Stimulated activated effector memory CD8-positive, alpha-beta T cell treated with anti-CD3 and anti-CD28 coated beads, Interleukin-12 subunit alpha, Interleukin-12 subunit beta, amount 100 ng/mL, for 72 hours (primary cell): ENCODE data around the gene FOXK1.

Experiments used
- ATAC-seq: fragments of 150-1000 bp; cut with Tn5 transposase; 2 replicates; pipeline ENCODE4 v1.10.0; 2021
- DNase-seq, 2 donors: peaks; one replicate each; pipeline ENCODE4 v3.0.0; 2021 to 2022; ENCODE audit warnings: low spot score in 2 of 2
- H3K27ac Mint-ChIP-seq: one replicate; pipeline ENCODE4 v1.8.0; 2022; ENCODE audit warnings: mild to moderate bottlenecking, mixed read lengths
- H3K36me3 Mint-ChIP-seq: one replicate; pipeline ENCODE4 v1.8.0; 2022; ENCODE audit warnings: mild to moderate bottlenecking, mixed read lengths
- H3K4me1 Mint-ChIP-seq: one replicate; pipeline ENCODE4 v1.8.0; 2022; ENCODE audit warnings: mixed read lengths
- H3K4me3 Mint-ChIP-seq: one replicate; pipeline ENCODE4 v1.8.0; 2022; ENCODE audit warnings: mild to moderate bottlenecking, mixed read lengths
- H3K9me3 Mint-ChIP-seq: one replicate; pipeline ENCODE4 v1.8.0; 2022; ENCODE audit warnings: mixed read lengths

FOXK1 gene

DNA sequence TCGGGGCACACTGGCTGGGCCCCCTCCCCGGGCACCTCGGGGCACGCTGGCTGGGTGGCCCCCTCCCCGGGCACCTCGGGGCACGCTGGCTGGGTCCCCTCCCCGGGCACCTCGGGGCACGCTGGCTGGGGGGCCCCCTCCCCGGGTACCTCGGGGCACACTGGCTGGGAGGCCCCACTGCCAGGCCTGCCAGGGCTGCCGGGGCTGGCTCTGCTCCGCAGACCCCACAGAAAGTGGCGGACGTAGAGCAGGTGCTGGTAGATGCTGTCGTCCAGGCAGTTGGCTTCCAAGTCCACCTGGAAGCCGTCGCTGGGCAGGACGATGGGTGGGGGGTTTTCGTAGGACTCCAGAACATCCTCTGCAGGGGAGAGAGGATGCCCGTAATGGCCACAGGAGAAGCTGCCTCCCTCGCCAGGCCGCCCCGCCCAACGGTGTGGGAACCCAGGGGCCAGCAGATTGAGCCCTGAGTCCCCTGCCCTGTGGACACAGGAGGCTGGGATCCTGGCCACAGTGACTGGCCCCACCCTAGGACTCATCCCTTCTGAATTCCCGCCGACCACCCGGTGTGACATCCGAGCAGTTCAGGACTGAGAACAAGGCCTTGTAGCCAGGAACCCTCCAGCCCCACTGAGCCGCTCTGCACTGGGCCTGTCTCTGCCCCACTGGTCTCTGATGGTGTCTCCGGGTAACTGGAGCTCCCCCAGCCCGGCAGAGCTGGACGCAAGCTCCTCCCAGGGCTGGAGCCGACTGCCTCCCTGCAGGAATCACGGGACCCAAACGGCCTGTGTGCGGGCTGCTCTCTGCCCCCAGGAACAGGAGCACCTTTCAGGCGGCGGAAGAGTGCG is 121.5 kb downstream of the FOXK1 start:
- Mint-ChIP-seq H3K4me3 (no peak overlapping the region), H3K36me3 (no peaks in the 10 kb centered on the region), H3K27ac (no peak overlapping the region), H3K9me3 (no peaks in the 10 kb centered on the region), H3K4me1 (peaks cover 6% of the 10 kb centered on the region)
- DNase-seq (no peak), ATAC-seq (no peak)

DNA sequence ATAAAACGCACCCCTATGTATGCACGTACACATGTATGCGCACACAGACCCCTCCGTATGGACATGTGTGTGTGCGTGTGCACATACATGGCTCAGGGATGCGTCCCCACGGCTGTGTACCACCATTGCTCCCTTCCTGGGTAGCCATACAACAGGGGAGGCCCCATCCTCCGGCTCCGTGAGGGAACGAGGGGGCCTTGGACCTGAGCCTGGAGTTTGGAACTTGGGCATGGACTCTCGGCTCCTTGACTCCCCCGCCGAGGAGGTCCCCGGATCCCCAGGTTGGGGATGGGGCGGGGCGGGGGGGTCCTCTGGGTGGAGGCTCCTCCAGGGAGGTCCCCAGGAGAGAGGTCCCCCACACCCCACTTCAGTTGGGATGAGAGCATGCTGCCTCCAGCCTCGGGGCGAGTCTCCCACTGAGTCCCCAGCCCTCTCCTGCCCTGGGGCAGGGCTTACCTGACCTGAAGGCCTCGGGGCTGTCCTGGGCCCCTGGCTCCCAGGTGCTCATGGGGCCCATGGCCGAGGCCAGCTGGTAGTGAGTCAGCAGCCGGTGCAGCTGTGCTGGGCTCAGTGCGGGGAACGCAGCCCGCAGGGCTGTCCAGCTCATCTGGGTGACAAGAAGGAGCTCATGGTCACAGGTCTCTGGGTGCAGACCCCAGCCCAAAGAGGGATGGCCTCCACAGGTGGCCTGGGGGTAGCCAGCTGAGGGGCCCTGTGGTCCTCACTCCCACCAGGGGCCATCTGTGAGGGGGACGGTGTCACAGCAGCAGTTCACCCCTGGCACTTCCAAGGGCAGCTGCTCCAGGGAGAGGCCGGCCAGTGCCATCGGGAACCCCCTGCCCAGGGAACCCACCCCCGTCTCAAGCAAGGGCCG is 123.3 kb downstream of the FOXK1 start:
- Mint-ChIP-seq H3K9me3 (no peaks in the 10 kb centered on the region), H3K27ac (no peak overlapping the region), H3K4me3 (no peak overlapping the region), H3K36me3 (no peaks in the 10 kb centered on the region), H3K4me1 (peaks cover 13% of the 10 kb centered on the region)
- DNase-seq = no peak
- no peak for ATAC-seq

DNA sequence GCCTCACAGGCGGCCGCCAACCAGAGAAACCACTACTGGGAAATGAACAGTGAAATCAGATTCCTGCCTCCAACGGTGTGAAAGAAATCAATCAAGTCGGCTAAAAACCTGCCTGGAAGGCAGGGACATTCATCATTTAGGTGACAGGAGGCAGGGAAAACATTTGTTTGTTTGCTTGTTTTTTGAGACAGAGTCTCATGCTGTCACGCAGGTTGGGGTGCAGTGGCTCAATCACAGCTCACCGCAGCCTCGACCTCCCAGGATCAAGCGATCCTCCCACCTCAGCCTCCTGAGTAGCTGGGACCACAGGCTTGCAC is 123.8 kb downstream of the FOXK1 start:
- DNase-seq = no peak
- no peaks in the 10 kb centered on the region for H3K9me3 Mint-ChIP-seq
- no peak overlapping the region for H3K27ac Mint-ChIP-seq
- no peak overlapping the region for H3K4me3 Mint-ChIP-seq
- no peak for ATAC-seq
- H3K36me3 Mint-ChIP-seq = no peaks in the 10 kb centered on the region
- peaks cover 13% of the 10 kb centered on the region for H3K4me1 Mint-ChIP-seq

DNA sequence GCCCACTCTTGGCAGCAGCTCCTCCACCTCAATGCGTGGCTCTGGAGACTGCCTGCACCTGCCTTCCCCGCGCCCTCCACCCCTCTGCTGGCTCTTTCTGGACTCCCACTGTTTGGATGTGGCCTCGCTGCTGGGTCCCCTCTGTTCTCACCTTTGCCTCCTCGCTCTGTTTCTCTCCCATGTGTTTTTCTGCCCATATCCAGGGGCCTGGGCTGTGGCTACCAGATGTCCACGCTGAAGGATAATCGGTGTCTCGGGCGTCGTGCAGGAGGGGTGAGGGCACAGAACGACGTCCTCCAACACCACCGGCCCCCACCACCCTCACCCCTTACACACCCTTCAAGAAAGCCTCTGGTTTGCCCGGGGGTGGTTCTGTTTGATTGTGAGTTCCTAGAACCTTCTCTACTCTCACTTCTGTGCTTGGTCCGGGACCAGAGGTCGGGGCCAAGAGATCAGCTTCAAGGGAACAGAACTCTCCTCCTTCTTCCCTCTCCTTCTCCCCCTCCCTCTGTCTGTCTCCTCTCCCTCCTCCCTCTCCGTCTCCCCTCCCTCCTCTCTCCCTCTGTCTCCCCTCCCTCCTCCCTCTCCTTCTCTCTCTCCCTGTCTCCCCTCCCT is 125.0 kb downstream of the FOXK1 start:
- Mint-ChIP-seq H3K36me3 (no peaks in the 10 kb centered on the region), H3K4me3 (no peak overlapping the region), H3K4me1 (peaks cover 13% of the 10 kb centered on the region), H3K9me3 (no peaks in the 10 kb centered on the region), H3K27ac (peak overlapping the region; percentile 34)
- ATAC-seq (peak; percentile 24), DNase-seq (no peak)

DNA sequence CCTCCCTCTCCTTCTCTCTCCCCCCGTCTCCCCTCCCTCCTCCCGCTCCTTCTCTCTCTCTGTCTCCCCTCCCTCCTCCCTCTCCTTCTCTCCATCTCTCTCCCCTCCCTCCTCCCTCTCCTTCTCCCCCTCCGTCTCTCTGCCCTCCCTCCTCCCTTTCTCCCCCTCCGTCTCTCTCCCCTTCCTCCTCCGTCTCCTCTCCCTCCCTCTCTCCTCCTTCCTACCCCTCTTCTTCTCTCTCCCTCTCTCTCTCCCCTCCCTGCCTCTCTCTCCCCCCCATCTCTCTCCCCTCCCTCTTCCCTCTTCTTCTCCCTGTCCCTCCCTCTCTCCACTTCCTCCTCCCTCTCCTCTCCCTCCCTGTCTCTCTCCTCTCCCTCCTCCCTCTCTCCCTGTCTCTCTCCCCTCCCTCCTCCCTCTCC is 125.5 kb downstream of the FOXK1 start:
- H3K27ac Mint-ChIP-seq = no peak overlapping the region
- H3K4me3 Mint-ChIP-seq = no peak overlapping the region
- peaks cover 13% of the 10 kb centered on the region for H3K4me1 Mint-ChIP-seq
- ATAC-seq (no peak), DNase-seq (no peak)
- no peaks in the 10 kb centered on the region for H3K9me3 Mint-ChIP-seq
- H3K36me3 Mint-ChIP-seq = no peaks in the 10 kb centered on the region

DNA sequence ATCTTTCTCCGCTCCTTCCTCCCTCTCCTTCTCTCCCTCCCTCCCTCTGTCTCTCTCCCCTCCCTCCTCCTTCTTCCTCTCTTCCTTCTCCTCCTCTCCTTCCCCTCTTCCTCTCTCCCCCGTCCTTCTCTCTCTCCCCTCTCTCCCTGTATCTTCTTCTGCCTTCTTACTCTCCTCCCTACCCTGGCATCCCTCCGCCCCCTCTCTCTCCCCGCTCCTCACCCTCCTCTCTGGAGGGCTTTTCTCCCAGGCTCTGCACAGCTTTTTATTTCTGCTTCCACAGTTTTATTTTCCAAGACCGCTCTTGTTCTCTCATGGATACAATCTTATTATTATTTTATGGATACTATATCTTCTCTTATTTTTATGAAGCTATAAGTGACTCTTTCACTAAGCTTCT is 125.9 kb downstream of the FOXK1 start:
- DNase-seq = no peak
- Mint-ChIP-seq H3K27ac (no peak overlapping the region), H3K4me3 (no peak overlapping the region), H3K9me3 (peaks cover 3% of the 10 kb centered on the region), H3K4me1 (peaks cover 13% of the 10 kb centered on the region), H3K36me3 (peaks cover 1% of the 10 kb centered on the region)
- no peak for ATAC-seq

DNA sequence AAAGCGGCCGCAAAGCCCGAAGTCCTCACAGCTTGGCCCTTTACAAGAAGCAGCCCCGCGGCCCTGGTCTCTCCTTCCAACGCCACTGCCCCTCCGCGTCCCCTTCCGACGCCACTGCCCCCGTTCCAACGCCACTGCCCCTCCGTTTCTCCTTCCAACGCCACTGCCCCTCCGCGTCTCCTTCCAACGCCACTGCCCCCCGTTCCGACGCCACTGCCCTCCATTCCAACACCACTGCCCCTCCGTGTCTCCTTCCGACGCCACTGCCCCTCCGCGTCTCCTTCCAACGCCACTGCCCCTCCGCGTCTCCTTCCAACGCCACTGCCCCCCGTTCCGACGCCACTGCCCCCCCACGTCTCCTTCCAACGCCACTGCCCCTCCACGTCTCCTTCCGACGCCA is 126.5 kb downstream of the FOXK1 start:
- peaks cover 5% of the 10 kb centered on the region for H3K36me3 Mint-ChIP-seq
- DNase-seq = no peak
- no peak for ATAC-seq
- peaks cover 4% of the 10 kb centered on the region for H3K9me3 Mint-ChIP-seq
- H3K27ac Mint-ChIP-seq = no peak overlapping the region
- H3K4me3 Mint-ChIP-seq = no peak overlapping the region
- peaks cover 13% of the 10 kb centered on the region for H3K4me1 Mint-ChIP-seq

DNA sequence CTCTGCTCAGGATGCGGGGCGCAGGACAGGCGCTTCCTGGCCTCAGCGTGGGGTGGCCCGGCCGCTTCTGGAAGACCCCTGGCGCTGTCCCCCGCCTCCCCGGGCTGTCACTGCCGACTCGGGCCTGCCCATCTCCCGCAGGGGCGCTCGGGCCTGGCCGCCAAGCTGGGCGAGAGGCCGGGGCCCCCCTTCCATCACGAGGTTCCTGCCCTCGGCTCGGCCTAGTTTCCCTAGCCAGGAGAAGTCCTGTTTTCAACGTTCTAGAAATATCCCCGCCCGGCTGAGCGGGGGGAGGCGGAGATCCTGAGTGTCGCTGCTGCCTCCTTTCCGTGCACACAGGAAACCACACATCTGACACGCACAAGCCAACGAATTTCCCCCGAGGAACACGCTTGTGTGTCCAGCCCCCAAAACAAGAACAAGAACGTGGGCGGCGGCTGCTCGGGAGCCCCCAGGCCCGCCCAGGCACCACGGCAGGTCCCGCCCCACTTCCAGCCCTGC is 127.0 kb downstream of the FOXK1 start:
- Mint-ChIP-seq H3K27ac (no peak overlapping the region), H3K36me3 (peaks cover 5% of the 10 kb centered on the region), H3K4me1 (peaks cover 13% of the 10 kb centered on the region), H3K9me3 (peaks cover 4% of the 10 kb centered on the region), H3K4me3 (peak overlapping the region; percentile 59)
- ATAC-seq (peak; percentile 48), DNase-seq (no peak)

DNA sequence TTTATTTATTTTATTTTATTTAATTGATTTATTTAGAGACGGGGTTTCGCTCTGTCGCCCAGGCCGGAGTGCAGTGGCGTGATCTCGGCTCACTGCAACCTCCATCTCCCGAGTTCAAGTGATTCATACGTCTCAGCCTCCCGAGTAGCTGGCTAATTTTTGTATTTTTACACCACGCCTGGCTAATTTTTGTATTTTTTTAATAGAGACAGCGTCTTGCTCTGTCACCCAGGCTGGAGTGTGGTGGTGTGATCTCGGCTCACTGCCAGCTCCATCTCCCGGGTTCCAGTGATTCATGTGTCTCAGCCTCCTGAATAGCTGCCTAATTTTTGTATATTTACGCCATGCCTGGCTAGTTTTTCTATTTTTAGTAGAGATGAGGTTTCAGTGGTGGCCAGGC is 127.6 kb downstream of the FOXK1 start:
- peaks cover 13% of the 10 kb centered on the region for H3K4me1 Mint-ChIP-seq
- ATAC-seq (no peak), DNase-seq (no peak)
- H3K4me3 Mint-ChIP-seq = peak overlapping the region; percentile 59
- peaks cover 4% of the 10 kb centered on the region for H3K9me3 Mint-ChIP-seq
- peaks cover 5% of the 10 kb centered on the region for H3K36me3 Mint-ChIP-seq
- no peak overlapping the region for H3K27ac Mint-ChIP-seq

DNA sequence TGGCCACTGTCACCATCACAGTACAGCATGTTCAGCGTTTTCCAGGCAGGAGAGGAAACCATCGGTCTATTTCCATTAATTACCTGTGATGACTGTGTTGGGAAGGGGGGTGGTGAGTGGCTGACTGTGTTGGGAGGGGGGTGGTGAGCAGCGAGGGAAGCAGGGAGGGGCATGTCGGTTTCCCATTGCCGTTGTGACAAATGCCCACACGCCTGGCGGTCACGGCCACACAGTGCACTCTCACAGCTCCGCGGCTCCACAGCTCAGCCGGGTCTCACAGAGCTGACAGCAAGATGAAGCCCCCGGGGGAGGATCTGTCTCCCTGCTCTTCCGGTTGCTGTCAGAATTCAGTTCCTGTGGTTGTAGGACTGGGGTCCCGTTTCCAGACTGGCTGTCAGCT is 132.3 kb downstream of the FOXK1 start:
- no peak for DNase-seq
- Mint-ChIP-seq H3K27ac (no peak overlapping the region), H3K4me3 (no peak overlapping the region), H3K4me1 (peaks cover 3% of the 10 kb centered on the region), H3K36me3 (peaks cover 5% of the 10 kb centered on the region), H3K9me3 (peaks cover 4% of the 10 kb centered on the region)
- peak; percentile 44 for ATAC-seq

DNA sequence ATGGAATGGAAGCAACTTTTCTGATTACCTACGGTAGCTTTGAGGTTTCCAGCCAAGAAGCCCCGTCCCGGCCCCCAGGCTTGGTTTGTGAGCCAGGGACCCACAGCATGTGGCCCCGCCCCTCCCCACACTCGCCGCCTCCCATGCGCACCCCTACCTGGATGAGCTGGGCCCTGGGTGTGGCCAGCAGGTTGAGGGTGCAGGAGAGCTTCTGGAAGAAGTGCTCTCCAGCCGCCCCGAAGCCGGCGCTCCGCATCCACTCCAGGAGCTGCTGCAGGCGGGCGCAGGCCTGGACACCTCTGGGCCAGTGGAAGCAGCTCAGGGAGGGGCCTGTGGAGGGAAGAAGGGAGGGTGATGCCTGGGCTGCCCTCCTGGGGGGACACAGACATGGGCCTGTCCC is 133.0 kb downstream of the FOXK1 start:
- H3K9me3 Mint-ChIP-seq = peaks cover 4% of the 10 kb centered on the region
- H3K4me3 Mint-ChIP-seq = no peak overlapping the region
- H3K27ac Mint-ChIP-seq = no peak overlapping the region
- no peak for DNase-seq
- ATAC-seq = no peak
- peaks cover 5% of the 10 kb centered on the region for H3K36me3 Mint-ChIP-seq
- H3K4me1 Mint-ChIP-seq = no peaks in the 10 kb centered on the region

DNA sequence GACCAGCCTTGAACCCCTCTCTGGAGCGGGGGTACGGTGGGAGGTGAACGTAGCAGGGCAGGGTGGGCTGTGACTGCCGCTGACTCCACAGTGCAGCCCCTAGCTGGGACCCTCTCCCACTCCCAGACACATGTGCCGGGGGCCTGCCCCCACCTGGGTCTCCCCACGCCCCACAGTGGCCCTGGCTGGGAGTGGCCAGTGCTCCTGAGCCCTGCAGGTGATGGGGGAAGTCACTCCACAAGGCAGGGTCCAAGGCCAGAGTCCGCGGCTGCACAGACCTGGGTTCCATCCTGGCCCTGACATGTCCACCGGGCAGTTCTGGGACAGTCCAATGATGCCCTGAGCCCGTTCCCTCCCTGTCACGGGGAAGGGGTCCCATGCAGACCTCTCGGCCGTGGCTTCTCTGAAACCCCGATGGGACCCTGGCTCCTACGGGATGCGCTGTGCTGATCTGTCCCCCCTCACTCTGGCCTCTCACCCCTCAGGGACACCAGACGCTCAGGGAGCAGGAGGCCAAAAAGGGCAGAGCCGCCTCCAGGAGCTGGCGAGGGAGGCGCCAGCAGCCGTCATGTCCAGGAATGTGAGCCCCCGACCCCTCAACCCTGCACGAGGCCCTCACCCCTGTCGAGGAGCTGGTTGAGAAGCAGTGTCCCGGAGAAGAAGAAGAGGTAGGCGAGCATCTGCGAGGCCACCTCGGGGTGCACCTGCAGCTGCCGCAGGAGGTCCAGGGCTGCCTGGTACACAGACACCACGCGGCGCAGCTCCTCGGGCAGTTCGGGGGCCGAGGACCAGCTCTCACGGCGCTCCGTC is 133.7 kb downstream of the FOXK1 start:
- Mint-ChIP-seq H3K36me3 (peaks cover 5% of the 10 kb centered on the region), H3K4me3 (no peak overlapping the region), H3K9me3 (peaks cover 4% of the 10 kb centered on the region), H3K4me1 (no peaks in the 10 kb centered on the region), H3K27ac (no peak overlapping the region)
- ATAC-seq = no peak
- no peak for DNase-seq

DNA sequence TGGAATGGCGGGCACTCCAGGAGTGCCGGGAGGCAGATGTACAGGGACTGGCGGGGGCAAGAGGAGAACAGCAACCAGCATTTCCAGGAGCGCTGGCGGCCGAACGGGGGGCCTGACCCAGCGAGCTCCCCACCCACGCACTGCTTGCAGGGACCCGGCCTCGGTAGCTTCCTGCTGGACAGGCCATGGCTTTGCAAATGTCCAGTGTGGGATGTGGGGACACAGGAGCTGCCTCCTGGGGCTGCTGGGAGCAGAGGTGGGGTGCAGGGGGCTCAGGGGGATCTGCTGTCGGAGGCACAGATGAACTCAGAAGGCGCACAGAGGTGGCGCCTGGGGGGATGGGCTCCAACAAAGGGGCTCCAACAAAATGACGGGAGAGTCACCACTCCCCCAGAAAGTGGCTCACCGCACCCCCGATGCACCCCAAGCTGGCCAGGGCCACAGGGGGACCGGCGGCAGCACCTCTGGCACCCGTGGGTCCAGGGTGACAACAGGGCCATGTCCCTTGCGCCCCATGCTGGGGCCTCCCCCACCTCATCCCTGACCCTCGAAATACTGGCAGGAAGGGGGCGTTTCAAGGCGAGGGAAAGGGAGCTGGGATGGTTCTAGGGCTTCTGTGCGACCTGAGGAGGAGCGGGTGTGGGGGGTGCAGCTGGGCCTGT is 134.5 kb downstream of the FOXK1 start:
- Mint-ChIP-seq H3K9me3 (peaks cover 4% of the 10 kb centered on the region), H3K27ac (no peak overlapping the region), H3K4me3 (no peak overlapping the region), H3K36me3 (peaks cover 5% of the 10 kb centered on the region), H3K4me1 (no peaks in the 10 kb centered on the region)
- DNase-seq (no peak), ATAC-seq (no peak)

DNA sequence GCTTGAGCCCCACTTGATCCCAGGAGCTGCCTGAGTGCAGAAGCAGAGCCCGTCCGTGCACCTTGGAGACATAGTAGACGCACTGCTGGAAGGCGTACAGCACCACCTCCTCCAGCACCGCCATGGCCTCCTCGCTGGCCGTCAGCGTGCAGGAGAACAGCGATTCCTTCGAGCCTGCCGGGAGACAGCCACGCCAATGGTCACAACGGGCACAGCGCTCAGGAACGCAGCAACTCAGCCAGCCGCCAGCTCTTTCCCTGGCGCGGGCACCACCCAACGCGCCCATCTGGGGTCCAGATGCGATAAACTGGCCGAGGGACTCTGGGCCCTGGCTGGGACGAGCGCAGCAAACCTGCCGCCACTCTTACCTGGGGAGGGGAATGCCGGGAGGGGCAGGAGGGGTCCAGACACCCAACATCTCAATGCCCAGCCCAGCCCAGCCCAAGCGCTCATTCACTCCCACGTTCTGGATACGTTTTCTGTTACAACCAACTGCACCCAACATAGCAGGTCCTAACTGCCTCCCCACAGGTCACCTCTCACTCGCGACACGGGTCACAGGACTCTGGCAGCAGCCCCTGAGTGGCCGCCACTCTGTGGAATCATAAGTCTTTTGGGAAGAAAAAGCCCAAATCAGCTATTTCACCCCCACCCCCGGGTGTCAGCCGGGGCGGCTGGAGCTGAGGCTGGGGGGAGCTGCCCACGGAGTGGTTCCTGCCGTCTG is 135.2 kb downstream of the FOXK1 start:
- ATAC-seq = no peak
- no peak overlapping the region for H3K4me3 Mint-ChIP-seq
- no peak for DNase-seq
- peaks cover 4% of the 10 kb centered on the region for H3K9me3 Mint-ChIP-seq
- H3K4me1 Mint-ChIP-seq = no peaks in the 10 kb centered on the region
- H3K27ac Mint-ChIP-seq = no peak overlapping the region
- peaks cover 5% of the 10 kb centered on the region for H3K36me3 Mint-ChIP-seq
